ENCODE data around the gene KDM4C.
"Not testable (repeated sequence)": the region's sequence is repeated elsewhere in the genome, so short reads cannot be mapped to it uniquely, and the experiment has no call there.

KDM4C gene

DNA sequence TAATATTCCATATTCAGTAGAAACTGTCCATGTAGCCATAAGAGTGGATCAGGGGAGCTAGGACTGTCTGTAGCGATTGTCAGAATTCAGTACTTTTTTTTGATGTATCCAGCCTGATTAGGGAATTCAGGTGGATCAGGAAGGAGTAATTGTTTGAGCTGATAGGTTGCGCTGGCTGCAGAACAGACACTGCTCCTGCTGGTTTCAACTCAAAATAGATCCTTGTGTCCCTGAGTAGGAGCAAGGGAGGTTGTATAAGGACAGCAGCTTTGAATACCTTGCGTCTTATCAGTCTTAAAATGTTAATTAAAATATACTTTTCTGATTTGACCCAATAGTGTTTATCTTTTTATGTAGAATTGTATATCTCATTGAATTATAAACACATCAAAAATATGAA, 229.6 kb downstream of the KDM4C start:
- DNase-seq = no peak

DNA sequence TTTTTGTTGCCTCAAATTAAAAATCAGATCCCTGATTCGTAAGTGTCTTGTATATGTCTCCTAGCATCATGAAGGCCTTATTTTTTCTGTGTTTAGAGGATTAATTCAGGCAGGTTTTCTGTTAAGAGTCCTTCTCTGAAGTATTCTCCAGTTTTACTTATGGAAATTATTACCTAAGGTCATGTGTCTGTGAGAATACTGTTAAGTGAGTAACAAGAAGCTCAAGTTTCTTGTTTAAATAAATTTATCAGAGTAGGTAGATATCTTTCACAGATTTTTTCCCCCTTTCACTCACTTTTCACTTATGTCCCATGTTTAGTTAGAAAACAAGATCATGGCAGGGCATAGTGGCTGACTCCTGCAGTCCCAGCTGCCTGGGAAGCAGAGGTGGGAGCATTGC, 233.6 kb downstream of the KDM4C start:
- DNase-seq = no peak

DNA sequence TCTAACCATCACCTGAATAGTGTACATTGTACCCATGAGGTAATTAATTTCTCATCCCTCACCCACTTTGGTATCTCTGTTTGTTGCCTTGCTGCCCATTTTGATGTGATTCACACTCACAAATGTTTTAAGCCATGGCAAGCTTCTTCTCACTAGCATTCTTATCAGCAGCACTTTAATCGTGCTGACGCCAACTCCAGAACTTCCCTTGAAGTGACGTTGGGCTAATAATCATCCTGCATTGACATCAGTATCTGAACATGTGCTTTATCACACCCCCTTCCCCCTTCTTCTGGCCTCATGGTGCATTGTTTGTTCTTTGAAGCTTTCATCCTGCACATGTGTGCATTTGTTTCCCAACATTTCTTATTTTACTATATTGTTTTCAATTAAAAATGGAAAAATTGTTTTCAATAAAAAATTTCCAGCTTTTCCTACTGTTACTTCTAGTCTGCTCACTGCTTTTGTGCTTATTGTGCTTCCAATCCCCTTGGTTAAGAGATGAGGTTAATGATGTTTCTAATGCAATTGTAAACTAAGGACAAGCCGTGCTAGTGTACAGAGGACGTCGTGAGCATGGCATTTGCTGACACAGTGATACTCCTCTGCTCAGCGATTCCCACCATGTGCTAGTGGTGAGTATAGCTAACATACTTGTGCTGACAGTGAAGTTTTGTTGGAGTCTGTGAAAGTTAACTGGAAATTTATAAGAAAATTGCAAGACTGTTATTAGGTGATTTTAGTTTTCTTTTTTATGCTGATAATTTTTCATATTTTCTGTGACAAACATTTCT, 238.5 kb downstream of the KDM4C start:
- DNase-seq = no peak

DNA sequence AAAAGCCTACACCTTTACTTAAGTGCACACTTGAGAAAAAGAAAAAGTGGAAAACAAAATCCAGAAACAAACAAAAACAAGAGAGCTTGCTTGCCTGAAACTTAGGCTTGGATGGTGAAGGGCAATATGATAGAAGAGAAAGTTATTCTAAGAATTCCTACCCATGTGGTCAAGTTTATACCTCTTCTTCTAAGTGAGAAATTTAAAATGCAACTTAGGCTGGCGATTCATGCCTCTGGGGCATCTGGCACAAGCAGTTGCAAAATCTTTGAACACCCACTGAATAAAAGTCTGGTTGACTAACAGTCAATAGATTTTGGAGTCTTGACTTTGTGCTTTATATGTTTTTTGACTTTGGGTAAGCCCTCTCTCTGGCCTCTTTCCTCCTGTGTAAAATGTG, 239.6 kb downstream of the KDM4C start:
- no peak for DNase-seq

DNA sequence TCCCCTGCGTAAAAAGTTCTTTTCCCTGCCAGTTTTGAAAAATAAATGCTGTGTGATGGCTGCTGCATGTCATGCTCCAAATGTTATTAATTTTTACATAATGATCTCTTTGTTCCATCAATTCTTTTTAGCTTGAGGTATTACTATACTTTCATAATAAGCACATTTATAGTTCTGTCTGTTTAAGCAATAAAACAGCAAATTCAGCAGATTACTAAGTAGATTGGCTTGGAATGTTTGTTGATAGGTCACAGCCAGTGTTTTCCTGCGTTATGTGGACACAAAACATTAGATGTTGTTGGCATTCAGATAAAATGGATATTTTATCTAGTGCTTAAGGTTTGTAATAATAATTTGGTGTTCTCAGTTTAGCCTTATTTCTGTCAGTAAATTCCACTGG, 242.0 kb downstream of the KDM4C start:
- DNase-seq = no peak

DNA sequence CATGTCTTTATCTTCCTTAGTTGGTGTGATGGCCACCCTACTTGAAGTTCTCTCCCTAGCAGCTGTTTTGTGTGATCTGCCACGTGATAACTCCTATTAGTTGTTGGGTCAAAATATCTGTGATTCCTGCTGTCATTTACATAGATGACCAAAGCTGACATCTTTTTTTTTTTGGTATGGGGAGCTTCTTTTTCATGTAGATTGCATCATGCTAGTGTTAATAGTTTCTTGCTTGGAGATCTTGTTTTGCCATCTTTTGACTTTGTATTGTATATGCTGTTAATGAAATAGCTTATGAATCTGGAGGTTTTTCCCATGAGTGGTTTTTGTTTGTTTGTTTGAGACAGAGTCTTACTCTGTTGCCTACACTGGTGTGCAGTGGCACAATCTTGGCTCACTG, 243.8 kb downstream of the KDM4C start:
- DNase-seq = no peak

DNA sequence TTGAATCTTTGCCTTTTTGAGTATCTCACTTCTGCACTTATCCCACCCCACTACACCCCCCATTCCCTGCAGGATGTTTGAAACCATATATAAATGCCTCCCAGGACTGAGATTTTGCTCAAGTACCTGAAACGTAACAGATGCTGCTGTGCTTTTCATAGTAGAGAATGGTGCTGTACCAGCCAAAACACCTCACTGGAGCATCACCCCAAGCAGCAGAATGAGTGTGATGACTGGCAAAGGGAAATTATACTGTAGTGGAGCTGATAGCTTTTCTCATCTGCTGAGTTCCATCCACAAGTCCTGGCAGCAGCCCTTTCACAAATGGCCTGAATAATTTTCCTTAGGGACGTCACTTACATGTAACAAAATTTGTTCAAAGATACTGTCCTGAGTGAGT, 246.1 kb downstream of the KDM4C start:
- no peak for DNase-seq

DNA sequence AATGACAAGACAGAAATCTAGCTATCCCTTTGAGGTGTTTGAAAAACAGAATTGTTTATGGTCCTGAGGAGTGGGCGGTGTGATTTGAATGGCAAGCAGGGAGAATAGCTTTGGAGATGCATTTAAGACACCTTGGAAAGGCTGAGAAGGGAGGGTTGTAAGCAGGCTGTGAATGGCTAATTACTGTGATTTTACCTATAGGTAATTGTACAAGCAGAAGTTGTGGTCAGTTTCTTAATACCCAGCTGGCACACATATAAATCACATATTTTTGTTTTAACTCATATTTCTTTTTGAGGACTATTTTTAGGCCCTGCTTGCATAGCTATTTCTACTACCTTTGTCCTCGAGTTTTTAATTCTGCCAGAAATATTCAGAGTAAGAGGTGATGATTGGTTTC, 248.6 kb downstream of the KDM4C start:
- DNase-seq = no peak

DNA sequence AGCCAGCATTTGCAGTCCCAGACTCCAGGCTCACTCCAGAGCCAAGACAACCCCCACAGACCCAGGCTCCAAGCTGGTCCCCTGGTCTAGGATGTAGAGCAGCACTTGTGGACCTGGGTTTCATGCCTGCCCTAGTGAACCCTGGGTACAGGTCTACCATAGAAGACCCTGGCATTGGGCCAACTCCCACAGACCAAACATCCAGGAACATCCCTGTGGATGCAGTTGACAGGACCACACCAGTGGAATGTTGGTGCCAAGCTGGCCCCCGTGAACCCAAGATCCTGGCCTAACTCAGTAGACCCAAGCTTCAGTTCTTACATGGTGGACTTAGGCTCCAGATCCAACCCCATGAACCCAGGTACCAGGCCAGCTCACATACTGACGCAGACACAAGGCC, 250.6 kb downstream of the KDM4C start:
- DNase-seq = no peak

DNA sequence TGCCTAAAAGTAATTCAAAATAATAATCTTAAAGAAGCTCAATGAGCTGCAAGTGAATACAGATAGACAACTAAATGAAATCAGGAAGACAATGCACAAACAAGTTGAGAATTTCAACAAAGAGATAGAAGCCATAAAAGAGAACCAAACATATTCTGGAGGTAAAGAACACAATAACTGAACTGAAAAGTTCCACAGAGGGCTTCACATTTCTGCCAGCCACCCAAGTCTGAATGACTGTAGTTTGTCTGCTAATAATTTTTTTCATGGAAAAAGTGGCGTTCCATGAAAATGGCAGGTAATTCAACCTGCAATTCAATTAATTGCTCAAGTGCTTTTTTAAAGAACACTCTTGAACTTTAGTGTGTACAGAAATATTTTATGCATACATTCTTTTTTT, 251.3 kb downstream of the KDM4C start:
- no peak for DNase-seq

DNA sequence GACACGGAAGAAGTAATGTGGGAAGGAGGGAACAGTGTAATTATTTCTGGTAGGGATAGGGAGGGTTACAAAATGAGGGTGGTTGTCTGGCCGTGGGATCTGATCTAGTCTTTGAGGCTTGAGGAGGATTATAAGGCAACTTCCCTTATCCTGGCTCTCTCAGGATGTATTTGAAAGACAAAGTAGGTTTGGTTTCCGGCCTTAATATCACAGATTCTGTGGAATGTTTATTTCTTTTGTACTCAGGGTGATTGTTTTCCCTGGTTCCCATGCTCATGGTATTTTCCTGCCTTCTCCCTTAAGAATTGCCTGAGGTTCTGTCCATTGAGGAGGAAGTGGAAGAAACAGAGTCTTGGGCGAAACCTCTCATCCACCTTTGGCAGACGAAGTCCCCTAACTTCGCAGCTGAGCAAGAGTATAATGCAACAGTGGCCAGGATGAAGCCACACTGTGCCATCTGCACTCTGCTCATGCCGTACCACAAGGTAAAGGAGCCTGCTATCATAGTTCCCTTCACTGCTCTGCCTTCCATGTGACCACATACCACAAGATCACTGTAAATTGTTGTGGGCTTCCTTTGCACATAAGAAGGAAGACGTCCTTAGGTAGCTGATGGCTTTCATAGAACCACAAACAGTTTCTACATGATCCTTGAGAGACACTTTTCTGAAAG, 253.8 kb downstream of the KDM4C start:
- no peak for DNase-seq

DNA sequence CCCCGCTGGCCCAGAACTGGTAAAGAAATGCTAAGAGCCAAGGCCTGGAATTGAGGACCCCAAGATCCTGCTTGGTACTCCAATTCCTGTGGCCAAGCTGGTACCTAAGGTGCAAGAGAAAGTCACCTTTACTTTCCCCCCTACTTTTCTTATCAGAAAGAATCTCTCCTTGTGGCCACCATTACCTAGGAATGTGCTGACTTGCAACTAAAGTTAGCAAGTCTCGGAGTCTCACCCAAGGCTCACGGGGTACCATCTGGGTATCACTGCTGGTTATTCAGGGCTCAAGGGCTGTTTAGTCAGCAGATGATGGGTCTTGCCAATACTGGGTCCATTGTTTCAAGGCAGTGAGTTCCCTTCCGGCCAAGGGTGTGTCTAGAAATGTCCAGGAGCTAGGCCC, 270.2 kb downstream of the KDM4C start:
- DNase-seq = no peak

DNA sequence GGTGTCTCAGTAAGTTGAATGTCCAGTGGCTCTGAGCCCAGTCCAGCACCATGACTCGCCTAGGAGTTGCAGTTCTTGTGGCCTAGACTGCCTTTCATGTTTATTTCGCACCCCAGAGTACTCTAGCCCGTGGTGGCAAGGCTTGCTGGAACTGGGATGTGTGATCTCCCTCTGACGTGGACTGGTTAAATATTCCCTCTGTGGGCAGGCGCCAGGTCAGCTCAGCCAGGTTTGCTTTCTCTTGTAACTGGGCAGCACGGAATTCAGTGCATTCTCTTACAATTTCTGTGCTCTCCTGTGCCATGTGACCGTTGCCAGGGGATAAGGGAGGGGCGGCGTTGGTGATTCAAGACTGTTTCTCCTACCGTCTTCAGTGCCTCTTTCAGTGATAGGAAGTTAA, 270.8 kb downstream of the KDM4C start:
- DNase-seq = no peak

DNA sequence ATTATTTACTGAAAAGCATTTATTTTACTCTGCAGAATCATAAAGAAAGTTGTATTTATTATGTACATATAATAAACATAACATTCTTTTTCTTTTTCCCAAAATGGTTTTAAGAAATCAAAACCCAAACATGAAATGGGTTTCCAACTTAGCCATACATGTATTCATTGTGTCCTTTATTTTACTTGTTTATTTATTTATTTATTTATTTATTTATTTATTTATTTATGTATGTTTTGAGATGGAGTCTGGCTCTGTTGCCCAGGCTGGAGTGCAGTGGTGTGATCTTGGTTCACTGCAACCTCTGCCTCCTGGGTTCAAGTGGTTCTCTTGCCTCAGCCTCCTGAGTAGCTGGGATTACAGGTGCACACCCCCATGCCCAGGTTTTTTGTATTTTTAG, 273.2 kb downstream of the KDM4C start:
- not testable (repeated sequence) for DNase-seq

DNA sequence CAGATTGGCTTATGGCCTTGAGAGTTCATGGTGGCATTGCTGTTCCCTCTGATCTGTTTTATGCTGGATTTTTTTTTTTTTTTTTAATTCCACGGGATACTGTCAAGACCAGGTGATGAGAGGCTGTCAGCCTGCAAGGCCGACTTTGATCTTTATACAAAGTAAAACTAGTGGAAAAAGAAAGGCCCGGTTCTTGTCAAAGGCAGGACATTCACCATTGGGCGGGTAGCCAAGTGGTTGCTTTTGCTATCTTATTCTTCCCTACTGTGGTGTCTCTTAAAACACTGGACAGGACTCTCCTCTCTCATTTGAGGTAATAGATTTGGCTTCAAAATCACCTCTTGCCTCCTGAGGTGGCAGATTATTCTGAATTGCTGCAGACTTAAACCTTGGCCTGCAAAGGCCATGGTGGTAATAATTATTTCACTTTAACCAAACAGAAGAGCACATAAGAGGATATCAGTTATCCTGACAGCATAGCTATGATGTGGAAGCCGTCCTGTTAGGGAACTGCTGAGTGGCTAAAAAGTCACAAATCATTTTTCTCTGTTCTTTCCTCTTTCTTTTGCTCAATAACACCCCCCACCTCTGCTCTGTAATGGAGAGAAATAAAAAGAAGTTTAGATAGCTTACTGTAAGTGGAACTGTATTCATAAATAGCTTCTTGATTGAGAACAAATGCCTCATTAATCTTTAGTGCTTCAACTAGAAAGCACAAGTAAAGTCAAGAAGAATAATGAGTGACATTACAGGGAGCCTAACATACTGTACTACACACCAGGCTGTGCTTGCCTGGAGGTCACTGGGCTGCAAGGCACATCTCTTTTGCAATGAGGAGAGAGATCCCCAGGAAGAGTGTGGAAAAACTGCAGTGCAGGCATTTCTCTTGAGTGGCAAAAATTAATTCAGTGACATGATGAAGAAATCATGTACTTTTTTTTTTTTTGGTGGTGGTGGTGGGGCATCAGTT, 275.6 kb downstream of the KDM4C start:
- no peak for DNase-seq

DNA sequence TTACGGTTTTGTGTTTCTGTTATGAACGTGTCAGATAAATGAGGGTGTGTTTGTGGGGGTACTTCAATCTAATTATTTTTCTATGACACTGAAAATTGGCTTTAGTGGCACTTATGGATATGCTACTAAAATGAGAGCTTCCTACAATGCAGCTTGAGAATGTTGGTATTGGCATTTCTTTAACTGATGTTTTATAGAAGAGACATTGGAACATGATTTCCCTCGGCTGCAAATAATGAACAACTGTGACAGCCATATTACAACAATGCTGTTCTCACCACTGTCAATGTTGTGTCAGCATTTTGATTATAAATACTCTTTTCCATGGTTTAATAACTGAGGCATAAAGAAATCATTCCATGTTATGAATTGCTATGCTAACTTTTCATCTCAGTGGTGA, 279.4 kb downstream of the KDM4C start:
- no peak for DNase-seq

DNA sequence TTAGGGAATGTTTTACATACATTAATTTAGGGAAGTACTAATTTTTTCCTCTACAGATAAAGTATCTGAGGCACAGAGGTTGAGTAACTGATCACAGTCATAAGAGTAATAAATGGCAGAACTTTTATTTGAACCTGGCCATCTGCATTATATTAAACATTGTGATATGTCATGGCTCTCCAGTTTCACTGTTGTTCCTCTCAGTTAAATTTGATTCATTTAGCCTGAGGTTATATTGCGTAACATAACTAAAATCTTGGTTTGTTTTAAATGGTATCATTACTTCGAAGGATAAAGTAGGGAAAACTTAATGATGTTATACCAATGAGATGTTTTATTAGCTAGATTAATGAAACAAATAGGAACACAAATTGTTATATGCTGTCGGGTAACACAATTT, 284.4 kb downstream of the KDM4C start:
- DNase-seq = no peak

DNA sequence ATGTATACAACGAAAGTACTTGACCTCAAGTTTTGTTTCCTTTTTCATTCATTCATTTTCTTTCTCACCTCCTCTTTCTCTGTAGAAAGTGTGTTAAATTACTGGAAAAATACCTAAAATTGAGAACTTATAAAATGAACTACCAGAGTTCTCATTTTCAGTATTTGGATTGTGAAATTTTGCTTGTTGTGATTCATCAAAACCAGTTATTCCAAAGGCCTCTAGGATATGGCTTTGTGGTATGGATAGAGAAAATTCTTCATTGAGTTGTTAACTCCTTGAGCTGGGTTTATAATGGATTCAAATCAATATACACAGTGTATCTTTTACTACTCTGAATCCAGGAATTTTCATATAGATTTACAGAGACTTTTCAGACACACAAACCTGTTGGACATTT, 287.6 kb downstream of the KDM4C start:
- no peak for DNase-seq

DNA sequence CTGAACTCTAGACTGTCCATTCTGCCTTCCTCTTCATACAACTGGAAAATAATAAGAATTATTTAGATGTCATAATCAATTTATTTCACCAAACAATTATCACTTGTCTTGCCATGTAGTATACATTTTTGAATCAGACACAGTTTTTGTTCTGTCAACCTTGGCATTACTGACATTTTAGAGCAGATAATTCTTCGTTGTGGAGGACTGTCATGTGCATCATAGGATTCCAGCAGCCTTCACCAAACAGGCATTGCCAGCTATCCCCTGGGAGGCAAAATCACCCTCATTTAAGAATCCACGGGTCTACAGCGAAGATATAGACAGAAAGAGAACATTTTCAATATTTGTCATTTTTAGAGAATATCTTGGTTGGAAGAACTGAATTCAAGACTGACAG, 293.9 kb downstream of the KDM4C start:
- DNase-seq = no peak

DNA sequence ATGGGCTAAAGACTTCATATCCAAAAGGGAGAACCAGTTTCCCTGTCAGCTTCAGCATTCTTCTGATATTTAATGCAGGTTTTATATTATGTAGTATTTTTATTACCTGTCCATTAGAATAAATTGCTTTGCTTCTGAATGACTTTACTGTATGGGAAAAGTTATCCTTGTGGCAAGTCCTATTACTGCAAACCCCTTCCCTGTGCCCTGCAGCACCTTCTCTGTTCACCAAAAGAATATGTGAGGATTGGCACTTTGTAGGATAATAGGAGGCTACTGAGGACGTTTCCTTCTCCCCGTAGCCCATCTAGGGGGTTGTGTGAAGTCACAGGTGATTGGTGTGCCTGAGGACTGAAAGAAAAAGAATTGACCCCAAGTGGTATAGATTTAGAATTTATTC, 296.1 kb downstream of the KDM4C start:
- DNase-seq = no peak

DNA sequence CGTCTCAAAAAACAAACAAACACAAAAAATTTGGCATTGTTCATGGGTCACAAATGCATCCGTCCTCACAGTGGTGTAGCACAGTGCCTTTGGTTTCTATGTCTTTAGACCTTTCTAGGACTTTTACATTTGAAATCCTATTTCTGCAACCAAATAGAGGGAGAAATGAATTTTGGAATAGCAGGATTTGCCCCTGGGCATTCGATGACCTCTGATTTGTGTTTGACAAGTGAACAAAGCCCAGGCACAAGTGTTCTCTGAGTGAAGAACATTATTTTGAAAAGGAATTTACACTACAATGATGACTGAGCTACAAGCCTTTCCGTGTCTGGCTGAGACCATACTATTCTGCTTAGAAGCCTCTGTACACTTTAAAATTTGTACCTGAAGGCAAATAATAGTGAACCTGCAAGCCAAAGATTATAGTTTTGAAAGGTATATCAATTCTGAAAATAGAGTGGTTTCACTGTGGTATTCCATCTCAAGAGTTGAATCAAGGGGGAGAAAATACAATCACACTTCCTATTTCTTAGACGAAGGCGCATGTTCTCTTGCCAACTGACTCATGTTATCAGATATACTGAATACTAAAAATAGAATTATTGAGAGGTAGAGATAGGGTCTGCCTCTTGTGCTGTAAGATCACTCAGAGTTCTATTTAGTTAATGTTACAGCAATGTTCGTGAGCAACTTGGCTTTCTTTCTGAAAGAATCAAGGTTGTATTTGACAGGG, 297.6 kb downstream of the KDM4C start:
- no peak for DNase-seq

DNA sequence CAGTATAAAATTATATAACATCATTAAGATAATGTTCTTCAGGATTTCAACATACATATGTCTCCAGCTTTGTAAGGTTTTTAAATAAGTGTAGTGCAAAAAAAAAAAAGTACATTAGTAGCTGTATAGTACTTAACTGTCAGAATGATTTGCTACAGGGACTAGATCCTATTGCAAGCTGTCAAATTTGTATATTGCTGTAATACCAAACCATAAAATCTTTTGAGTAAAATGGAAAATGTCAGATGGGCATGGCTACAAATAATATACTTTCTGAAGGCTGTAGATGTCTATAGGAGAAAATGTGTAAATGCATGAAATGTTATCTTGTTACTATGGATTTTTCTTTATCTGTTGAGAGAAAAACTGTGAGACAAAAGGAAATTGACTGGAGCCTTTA, 298.5 kb downstream of the KDM4C start:
- no peak for DNase-seq

DNA sequence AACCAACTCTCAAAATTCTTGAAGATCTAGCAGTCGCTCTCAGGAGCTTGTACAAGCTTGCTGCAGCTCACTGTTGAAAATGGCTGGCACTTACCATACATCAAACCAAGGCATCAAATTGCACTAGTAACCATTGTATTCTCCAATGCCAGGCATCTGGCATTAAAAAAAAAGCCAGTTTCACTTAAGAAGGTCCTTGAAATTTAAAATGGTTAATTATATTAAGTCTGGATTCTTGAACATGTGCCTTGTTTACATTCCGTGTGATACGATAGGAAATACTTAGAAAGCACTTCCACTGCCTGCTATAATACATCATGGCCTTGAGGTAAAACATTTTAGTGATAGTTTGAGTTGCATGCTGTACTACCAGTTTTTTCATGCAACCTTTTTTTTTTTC, 300.7 kb downstream of the KDM4C start:
- DNase-seq = no peak

All from CD4-positive, alpha-beta T cell treated with Interleukin-4 for 1 hour (primary cell).